A673 (cell line): Measurements from ENCODE around the gene C6orf62.

Source experiments
- CTCF ChIP-seq: fragments of 300-800, 200-600 bp; sonication (generic); conservative IDR thresholded peaks from 2 replicates; pipeline ENCODE4 v1.5.1; 2017; ENCODE audit warnings: low read depth, mild to moderate bottlenecking, antibody characterized with exemption, low read length, moderate library complexity, mixed read lengths
- EZH2 ChIP-seq: fragments of 200-600 bp; sonication (generic); IDR thresholded peaks from 2 replicates; pipeline ENCODE4 v1.6.1; 2017; ENCODE audit warnings: borderline replicate concordance, low read depth, mild to moderate bottlenecking, mixed read lengths, antibody characterized with exemption, low read length; ENCODE audit not compliant: poor library complexity, severe bottlenecking

- TF ChIP-seq CTCF: no peak
- TF ChIP-seq EZH2: no peak
Measured at GRCh38 chr6:24723270-24723669, 4.3 kb upstream of the C6orf62 start.
